Measurements from ENCODE around the gene CIPC. TPM values are rescaled to one million over a fixed set of nuclear protein-coding genes. Genes with fewer than 3 reads are reported as not detected.

CIPC gene
- total and polyA plus RNA-seq, 2 donors (not counting 1 experiment from before 2014, with no cell fraction given), result 13.3 to 47.0 TPM

DNA sequence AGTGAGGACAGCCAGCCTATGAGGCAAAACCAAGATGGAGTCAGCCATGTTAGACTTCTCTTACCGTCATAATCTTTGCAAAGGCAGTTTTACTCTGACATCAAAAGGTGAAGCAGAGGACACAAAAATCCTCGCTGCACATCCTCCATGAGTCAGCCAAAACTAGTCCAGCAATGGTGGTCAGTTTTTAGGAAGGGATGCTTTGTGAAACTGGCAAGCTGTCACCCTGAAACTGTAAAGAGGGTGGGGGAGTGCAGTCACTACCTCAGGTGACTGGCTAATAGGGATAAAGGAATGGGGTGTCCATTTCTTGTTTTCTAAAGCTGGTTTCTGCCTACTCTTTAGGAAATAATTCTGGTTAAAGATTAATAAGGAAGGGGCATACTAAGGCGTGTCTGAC, 5.4 kb upstream of the CIPC start:
- peaks cover 2 to 18% (median 10%) of the 10 kb centered on the region in 3 donors for H3K9me3 ChIP-seq (ENCODE audit: control extremely low read depth in 1 of 3, control insufficient read depth in 2 of 3, insufficient read depth in 1 of 3, low read length in 2 of 3)
- peaks cover 6% of the 10 kb centered on the region for H3K9me3 Mint-ChIP-seq (ENCODE audit: insufficient read depth)

DNA sequence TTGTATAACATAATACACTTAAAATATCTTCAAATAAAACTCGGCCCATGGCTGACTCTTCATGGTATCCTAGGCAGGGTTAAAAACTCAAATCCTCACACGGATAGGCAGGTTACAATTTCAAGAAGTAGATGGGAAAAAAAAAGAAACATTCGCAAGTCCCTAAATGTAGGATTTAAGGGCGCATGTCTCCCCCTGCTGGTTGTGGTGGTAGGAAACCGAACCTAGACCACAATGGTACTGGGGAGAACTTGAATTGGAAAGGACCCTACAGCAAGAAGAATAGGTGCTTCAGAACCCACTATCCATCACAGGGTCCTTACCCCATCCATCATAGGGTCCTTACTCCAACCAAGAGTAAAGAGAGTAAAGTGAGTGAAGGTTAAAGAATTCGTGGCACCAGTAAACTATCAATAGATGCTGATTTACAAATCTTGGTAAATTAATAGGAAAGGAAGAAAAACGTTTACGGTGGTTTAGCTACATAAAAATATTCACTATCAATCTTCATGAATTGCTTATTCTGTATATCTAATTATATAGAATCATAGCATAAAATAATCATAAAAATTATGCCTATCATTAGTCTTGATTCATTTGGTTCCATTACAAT, 3.3 kb upstream of the CIPC start:
- no peaks in the 10 kb centered on the region for H3K27me3 ChIP-seq (replicated peaks in 1 of 4; ENCODE audit: control extremely low read depth in 1 of 4, control insufficient read depth in 3 of 4, insufficient read depth in 4 of 4, low read length in 3 of 4)
- Mint-ChIP-seq H3K4me3 (peak overlapping the region; percentile 49), H3K27ac (peak overlapping the region; percentile 69), H3K9me3 (ENCODE audit: insufficient read depth) (peaks cover 6% of the 10 kb centered on the region), H3K4me1 (peaks cover 36% of the 10 kb centered on the region), H3K27me3 (peaks cover 2% of the 10 kb centered on the region)
- peaks cover 2 to 18% (median 10%) of the 10 kb centered on the region in 3 donors for H3K9me3 ChIP-seq (ENCODE audit: control extremely low read depth in 1 of 3, control insufficient read depth in 2 of 3, insufficient read depth in 1 of 3, low read length in 2 of 3)
- H2AFZ ChIP-seq (ENCODE audit: insufficient read depth, low read depth, low read length, poor library complexity, severe bottlenecking), result no peak overlapping the region
- POLR2A ChIA-PET, result interaction anchor here (0.6 to 1.3 kb wide), 4 partner anchors 26 to 183 kb away, joined by 3 to 6 read pairs (median 4); no protein-coding TSS in a partner anchor
- H3K4me3 ChIP-seq (ENCODE audit: control extremely low read depth in 1 of 5, extremely low read depth in 1 of 5, insufficient read depth in 1 of 5, low read depth in 2 of 5, low read length in 4 of 5), result no peak overlapping the region
- peak; percentile 85 for DNase-seq
- no peak overlapping the region for H3K27ac ChIP-seq (ENCODE audit: low read length in 2 of 2)
- no CpG with 5 or more reads among the region's 8 CpGs for WGBS (ENCODE audit: insufficient coverage)
- TF ChIP-seq, protein P1, sequence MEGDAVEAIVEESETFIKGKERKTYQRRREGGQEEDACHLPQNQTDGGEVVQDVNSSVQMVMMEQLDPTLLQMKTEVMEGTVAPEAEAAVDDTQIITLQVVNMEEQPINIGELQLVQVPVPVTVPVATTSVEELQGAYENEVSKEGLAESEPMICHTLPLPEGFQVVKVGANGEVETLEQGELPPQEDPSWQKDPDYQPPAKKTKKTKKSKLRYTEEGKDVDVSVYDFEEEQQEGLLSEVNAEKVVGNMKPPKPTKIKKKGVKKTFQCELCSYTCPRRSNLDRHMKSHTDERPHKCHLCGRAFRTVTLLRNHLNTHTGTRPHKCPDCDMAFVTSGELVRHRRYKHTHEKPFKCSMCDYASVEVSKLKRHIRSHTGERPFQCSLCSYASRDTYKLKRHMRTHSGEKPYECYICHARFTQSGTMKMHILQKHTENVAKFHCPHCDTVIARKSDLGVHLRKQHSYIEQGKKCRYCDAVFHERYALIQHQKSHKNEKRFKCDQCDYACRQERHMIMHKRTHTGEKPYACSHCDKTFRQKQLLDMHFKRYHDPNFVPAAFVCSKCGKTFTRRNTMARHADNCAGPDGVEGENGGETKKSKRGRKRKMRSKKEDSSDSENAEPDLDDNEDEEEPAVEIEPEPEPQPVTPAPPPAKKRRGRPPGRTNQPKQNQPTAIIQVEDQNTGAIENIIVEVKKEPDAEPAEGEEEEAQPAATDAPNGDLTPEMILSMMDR (IDR thresholded peaks at IDR 0.05), result peak; percentile 87
- TF ChIP-seq EZH2 (IDR thresholded peaks at IDR 0.05; ENCODE audit: borderline replicate concordance, insufficient read depth, low read depth, low read length, poor library complexity, severe bottlenecking), result no peak
- H3K36me3 ChIP-seq (replicated peaks in 1 of 2; ENCODE audit: control extremely low read depth in 1 of 2, control insufficient read depth in 1 of 2, extremely low read depth in 1 of 2, insufficient read depth in 2 of 2, low read length in 1 of 2), result no peaks in the 10 kb centered on the region
- peaks cover 29% of the 10 kb centered on the region for H3K79me2 ChIP-seq (ENCODE audit: control insufficient read depth, insufficient read depth, low read length)
- CTCF ChIA-PET, result interaction anchor here (0.9 to 30.2 kb wide), 19 partner anchors 9 to 387 kb away, joined by 3 to 757 read pairs (median 6); no protein-coding TSS in a partner anchor
- H3K9ac ChIP-seq (ENCODE audit: low read length), result no peak overlapping the region
- ATAC-seq (ENCODE audit: low read depth), result no peak
- intact Hi-C loops (cut with micrococcal nuclease), result loop anchor here (1.0 to 5.0 kb wide), 7 partner anchors 24 to 1107 kb away; partner anchors contain the start of genes GPATCH2L, IFT43 and SPTLC2
- H3K4me2 ChIP-seq (replicated peaks; ENCODE audit: low read depth, low read length, poor library complexity, severe bottlenecking), result no peak overlapping the region
- H3K4me1 ChIP-seq (ENCODE audit: control insufficient read depth in 2 of 2, insufficient read depth in 2 of 2, low read length in 2 of 2), result peaks cover 23 to 25% of the 10 kb centered on the region in 2 donors
- H4K20me1 ChIP-seq (ENCODE audit: control insufficient read depth, insufficient read depth, low read length, poor library complexity, severe bottlenecking), result no peaks in the 10 kb centered on the region

More for the DNA sequence above, 5.4 kb upstream of the CIPC start:
- no peak for DNase-seq
- no peaks in the 10 kb centered on the region for H4K20me1 ChIP-seq (ENCODE audit: control insufficient read depth, insufficient read depth, low read length, poor library complexity, severe bottlenecking)
- TF ChIP-seq EZH2 (IDR thresholded peaks at IDR 0.05; ENCODE audit: borderline replicate concordance, insufficient read depth, low read depth, low read length, poor library complexity, severe bottlenecking), result no peak
- TF ChIP-seq, protein P1 (IDR thresholded peaks at IDR 0.05), result no peak
- CTCF ChIA-PET, result interaction anchor here (0.7 to 30.2 kb wide), 6 partner anchors 11 to 383 kb away, joined by 3 to 757 read pairs (median 4); partner anchors contain the start of gene ANGEL1
- no peak overlapping the region for H3K27ac Mint-ChIP-seq
- H3K4me2 ChIP-seq (replicated peaks; ENCODE audit: low read depth, low read length, poor library complexity, severe bottlenecking), result no peak overlapping the region
- H3K79me2 ChIP-seq (ENCODE audit: control insufficient read depth, insufficient read depth, low read length), result peaks cover 12% of the 10 kb centered on the region
- no peak for ATAC-seq (ENCODE audit: low read depth)
- H3K27me3 Mint-ChIP-seq, result peaks cover 5% of the 10 kb centered on the region
- peaks cover 20% of the 10 kb centered on the region for H3K4me1 Mint-ChIP-seq
- intact Hi-C loops (cut with micrococcal nuclease), result no loop called here
- 87% methylated on average over 3 of the region's 3 CpGs for WGBS (ENCODE audit: insufficient coverage)
- peaks cover 11 to 12% of the 10 kb centered on the region in 2 donors for H3K4me1 ChIP-seq (ENCODE audit: control insufficient read depth in 2 of 2, insufficient read depth in 2 of 2, low read length in 2 of 2)
- H3K27ac ChIP-seq (ENCODE audit: low read length in 2 of 2), result no peak overlapping the region
- H2AFZ ChIP-seq (ENCODE audit: insufficient read depth, low read depth, low read length, poor library complexity, severe bottlenecking), result no peak overlapping the region
- no peaks in the 10 kb centered on the region for H3K27me3 ChIP-seq (replicated peaks in 1 of 4; ENCODE audit: control extremely low read depth in 1 of 4, control insufficient read depth in 3 of 4, insufficient read depth in 4 of 4, low read length in 3 of 4)
- POLR2A ChIA-PET, result no interaction called here
- H3K36me3 ChIP-seq (replicated peaks in 1 of 2; ENCODE audit: control extremely low read depth in 1 of 2, control insufficient read depth in 1 of 2, extremely low read depth in 1 of 2, insufficient read depth in 2 of 2, low read length in 1 of 2), result no peaks in the 10 kb centered on the region
- no peak overlapping the region for H3K4me3 ChIP-seq (ENCODE audit: control extremely low read depth in 1 of 5, extremely low read depth in 1 of 5, insufficient read depth in 1 of 5, low read depth in 2 of 5, low read length in 4 of 5)
- no peak overlapping the region for H3K4me3 Mint-ChIP-seq
- H3K9ac ChIP-seq (ENCODE audit: low read length), result no peak overlapping the region

Data from B cell (primary cell).